Cardiac muscle cell (in vitro differentiated cells and primary cell): Measurements from ENCODE around the gene DIDO1. TPM values are rescaled to one million over a fixed set of nuclear protein-coding genes. Genes with fewer than 3 reads are reported as not detected.

Experiments used
- DNase-seq, 2 donors: peaks; one replicate each; pipeline versions ENCODE4 v3.0.0 to v3.0.0-alpha.2; 2010 to 2017; ENCODE audit warnings: low read depth in 1 of 2, low spot score in 1 of 2
- H3K27ac ChIP-seq: fragments of 200-600 bp; sonication (generic); 2 replicates; pipeline ENCODE4 v1.5.1; 2016
- H3K27me3 ChIP-seq: fragments of 200-600 bp; sonication (generic); 2 replicates; pipeline ENCODE4 v1.6.0; 2016; ENCODE audit warnings: control low read depth
- H3K36me3 ChIP-seq: fragments of 200-600 bp; sonication (generic); 2 replicates; pipeline ENCODE4 v1.5.1; 2016; ENCODE audit warnings: control low read depth
- H3K4me1 ChIP-seq: fragments of 200-600 bp; sonication (generic); 2 replicates; pipeline ENCODE4 v1.8.1; 2017; ENCODE audit warnings: low read depth, mild to moderate bottlenecking, mixed run types
- H3K4me3 ChIP-seq: fragments of 200-600 bp; sonication (generic); 2 replicates; pipeline ENCODE4 v1.5.1; 2016; ENCODE audit warnings: mild to moderate bottlenecking
- H3K9me3 ChIP-seq: fragments of 200-600 bp; sonication (generic); 2 replicates; pipeline ENCODE4 v1.5.1; 2017; ENCODE audit warnings: low read depth, mild to moderate bottlenecking, control low read depth
- CTCF ChIP-seq: IDR thresholded peaks from 2 replicates; pipeline ENCODE4 v1.5.1; 2012; ENCODE audit warnings: low read depth, mild to moderate bottlenecking, low read length
- polyA plus RNA-seq: library from polyadenylated mRNA; unstranded; fragments of >200 nt; fragmentation: Nextera tagmentation; extraction: Ambion mirVana; gene quantifications from 2 replicates; pipeline ENCODE4 v1.2.1, GENCODE V29; 2016
- total RNA-seq: library from RNA; depleted of rRNA; stranded (reverse); fragments of >200 nt; gene quantifications from 2 replicates; pipeline ENCODE4 v1.2.3, GENCODE V29; 2016

The DIDO1 gene
- total and polyA plus RNA-seq, 2 experiments from 2014 or later: 28.3 to 69.2 TPM

DNA sequence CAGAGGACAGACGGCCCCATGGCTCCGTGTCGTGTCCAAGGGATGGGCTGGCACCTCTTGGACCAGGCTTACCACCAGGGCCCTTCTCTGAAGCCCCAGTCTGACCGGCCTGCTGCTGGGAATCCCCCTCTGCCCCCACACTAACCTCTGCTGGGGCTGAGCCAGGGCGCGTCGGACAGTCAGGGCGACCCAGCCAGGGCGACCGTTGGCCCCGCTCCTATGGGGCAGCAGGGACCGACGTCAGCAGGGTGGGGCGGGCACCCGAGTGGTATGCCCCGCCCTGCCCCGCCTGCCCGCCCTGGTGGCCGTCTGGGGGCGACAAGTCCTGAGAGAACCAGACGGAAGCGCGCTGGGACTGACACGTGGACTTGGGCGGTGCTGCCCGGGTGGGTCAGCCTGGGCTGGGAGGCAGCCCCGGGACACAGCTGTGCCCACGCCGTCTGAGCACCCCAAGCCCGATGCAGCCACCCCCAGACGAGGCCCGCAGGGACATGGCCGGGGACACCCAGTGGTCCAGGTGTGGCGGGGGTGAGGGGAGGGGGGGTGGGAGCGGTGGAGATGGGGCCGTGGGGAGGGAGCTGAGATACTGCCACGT is 26.2 kb upstream of the DIDO1 start, which contains the start of gene SLC17A9:
TSS of gene SLC17A9 (plus strand) at position 337 of the 595 bp plus-strand sequence. CDS start at position 459, 122 bp downstream.
- Histone ChIP-seq H3K27me3 (no peaks in the 10 kb centered on the region), H3K9me3 (no peaks in the 10 kb centered on the region), H3K36me3 (peaks cover 7% of the 10 kb centered on the region), H3K4me1 (peaks cover 12% of the 10 kb centered on the region), H3K27ac (peak within 1 kb of the TSS; percentile 49), H3K4me3 (no peak within 1 kb of the TSS)
- DNase-seq: peak; percentile 30 to 38
- TF ChIP-seq CTCF: no peak

DNA sequence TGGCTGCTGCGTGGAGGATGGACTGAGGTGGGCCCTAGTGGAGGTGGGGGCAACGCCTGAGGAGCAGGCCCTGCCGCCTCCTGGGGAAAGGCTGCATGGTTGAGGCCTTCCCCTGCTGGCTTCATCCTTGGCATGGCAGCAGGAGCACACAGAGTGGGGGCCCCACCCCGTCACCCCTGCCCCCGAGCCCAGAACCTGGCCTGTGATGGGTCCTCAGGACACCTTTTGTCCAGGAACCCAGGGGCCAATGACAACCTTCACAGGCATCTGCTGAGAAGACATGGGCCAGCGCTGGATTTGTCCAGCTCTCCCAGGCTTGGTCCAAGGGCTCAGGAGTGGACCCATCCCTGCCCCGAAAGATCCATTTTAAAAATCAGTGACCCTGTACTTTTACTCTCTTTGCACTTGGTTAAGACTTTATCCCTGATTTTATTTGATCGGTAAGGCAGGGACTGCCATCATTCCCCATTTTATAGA is 25.6 kb upstream of the DIDO1 start:
- no peak for DNase-seq
- no peak for TF ChIP-seq CTCF
- Histone ChIP-seq H3K27ac (no peak overlapping the region), H3K27me3 (no peaks in the 10 kb centered on the region), H3K4me1 (peaks cover 18% of the 10 kb centered on the region), H3K9me3 (no peaks in the 10 kb centered on the region), H3K4me3 (no peak overlapping the region), H3K36me3 (peaks cover 7% of the 10 kb centered on the region)

DNA sequence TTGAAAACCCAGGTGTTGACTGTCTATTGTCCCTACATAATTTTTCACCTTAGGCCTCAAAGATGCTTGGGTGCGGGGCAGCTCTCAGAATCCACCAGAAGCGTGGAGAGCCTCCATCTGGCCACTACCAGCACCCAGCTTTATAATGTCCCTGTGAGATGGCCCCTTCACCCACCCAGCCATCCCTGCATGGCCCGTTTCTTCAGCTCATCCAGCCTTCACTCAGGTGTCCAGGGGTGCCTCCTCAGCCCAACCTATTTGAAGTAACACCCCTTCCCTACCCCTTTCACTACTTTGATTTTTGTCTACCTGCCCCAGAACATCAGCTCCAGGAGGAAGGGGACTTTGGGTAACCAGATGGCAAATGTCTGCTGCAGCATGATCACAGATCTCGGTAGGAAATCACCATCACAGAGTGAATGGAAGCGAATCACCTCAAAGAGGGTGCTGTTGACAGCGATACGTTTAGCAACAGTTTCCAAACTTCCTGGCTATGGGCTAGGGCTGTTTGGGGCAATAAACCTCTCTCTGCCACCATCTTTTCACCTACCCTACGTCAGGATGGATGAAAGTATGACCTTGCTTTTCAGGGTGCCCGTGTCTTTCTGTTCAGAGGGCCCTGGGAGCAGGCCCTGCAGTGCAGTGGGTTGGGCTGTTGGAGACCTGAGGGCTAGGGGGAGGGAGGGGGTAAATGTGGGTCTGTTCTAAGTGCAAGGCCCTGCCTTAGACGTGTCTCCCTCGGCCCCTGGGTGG is 25.0 kb upstream of the DIDO1 start:
- no peak overlapping the region for H3K4me3 ChIP-seq
- no peak for TF ChIP-seq CTCF
- peaks cover 21% of the 10 kb centered on the region for H3K4me1 ChIP-seq
- H3K36me3 ChIP-seq: peaks cover 7% of the 10 kb centered on the region
- H3K27ac ChIP-seq: no peak overlapping the region
- H3K27me3 ChIP-seq: no peaks in the 10 kb centered on the region
- no peak for DNase-seq
- no peaks in the 10 kb centered on the region for H3K9me3 ChIP-seq

- Histone ChIP-seq H3K36me3 (peaks cover 12% of the 10 kb centered on the region), H3K27me3 (no peaks in the 10 kb centered on the region), H3K9me3 (no peaks in the 10 kb centered on the region), H3K4me3 (no peak overlapping the region), H3K4me1 (peaks cover 21% of the 10 kb centered on the region), H3K27ac (no peak overlapping the region)
- no peak for TF ChIP-seq CTCF
- no peak for DNase-seq
Observed at GRCh38 chr20:62950741-62951140, 24.4 kb upstream of the DIDO1 start.

DNA sequence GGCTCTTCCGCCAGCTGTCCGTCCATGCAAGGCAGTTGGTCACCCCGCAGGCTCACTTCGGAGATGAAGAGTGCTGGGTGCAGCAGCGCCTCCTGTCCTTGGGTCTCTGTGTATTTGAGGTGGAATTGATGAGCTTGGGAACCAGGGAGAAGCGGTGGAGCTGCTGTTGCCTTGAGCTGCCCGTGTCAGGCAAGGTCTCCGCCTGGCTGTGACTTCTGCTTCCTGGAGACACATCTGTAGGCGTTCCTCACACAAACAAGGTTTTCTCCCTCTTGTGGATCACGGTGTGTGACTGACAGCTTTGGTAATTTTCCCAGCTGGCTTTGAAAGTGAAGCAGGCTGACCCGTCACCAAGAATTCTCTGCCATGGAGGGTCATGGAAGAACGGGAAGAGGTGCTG is 23.7 kb upstream of the DIDO1 start:
- no peak for TF ChIP-seq CTCF
- H3K9me3 ChIP-seq: no peaks in the 10 kb centered on the region
- DNase-seq: no peak
- no peak overlapping the region for H3K27ac ChIP-seq
- H3K36me3 ChIP-seq: peaks cover 19% of the 10 kb centered on the region
- H3K4me1 ChIP-seq: peaks cover 21% of the 10 kb centered on the region
- H3K4me3 ChIP-seq: no peak overlapping the region
- H3K27me3 ChIP-seq: no peaks in the 10 kb centered on the region
